Epithelial cell of esophagus (primary cell): ENCODE results near the gene FILIP1.

Source experiments
- DNase-seq: peaks from one replicate; pipeline ENCODE4 v3.0.0; 2010; ENCODE audit warnings: low read depth
- H3K4me3 ChIP-seq: 2 replicates; pipeline ENCODE4 v1.5.1; 2011; ENCODE audit warnings: mild to moderate bottlenecking, low read length, control low read depth
- TF ChIP-seq, protein P1 (sequence below): IDR thresholded peaks from 2 replicates; pipeline ENCODE4 v1.5.1; 2011; ENCODE audit warnings: low read depth, mild to moderate bottlenecking, low read length, control low read depth, inconsistent platforms; ENCODE audit not compliant: insufficient read depth; ENCODE audit errors: missing control alignments

FILIP1 gene

DNA sequence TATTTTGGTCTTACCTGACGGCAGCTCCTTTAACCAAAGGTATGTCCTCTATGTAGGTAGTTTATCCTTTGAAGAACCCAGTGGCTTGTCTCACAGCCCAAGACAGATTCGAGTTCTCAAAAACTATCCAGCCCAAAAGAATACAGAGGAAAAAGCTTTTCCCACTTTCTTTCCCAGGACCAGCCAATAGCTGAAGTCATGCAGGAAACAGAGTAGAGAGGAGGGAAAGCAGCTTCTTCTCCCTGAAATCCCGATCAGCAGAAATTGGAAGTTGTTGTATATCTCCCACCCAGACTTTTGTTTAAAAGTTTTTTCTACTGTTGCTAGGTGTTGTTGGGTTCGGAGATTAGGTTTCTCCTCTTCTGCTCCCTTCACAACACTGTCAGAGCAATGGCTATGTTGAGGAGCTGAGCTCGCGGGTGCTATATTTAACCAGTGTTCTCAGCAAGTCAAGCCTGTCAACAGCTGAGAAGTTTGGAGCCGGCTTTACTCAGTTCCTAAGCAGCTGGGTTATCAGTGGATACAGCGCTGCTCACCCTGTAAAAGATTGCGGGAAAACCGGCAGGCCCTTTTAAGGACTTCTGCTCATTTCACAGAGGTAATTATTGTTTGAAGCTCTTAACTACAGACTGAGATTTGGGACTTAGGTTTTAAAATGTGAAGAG, at the start of gene FILIP1:
Gene FILIP1 (minus strand): TSS at position 401 of the 665 bp plus-strand sequence. CDS start 78,828 bp downstream, outside the sequence.
- peak; percentile 12 for DNase-seq
- TF ChIP-seq, protein P1, sequence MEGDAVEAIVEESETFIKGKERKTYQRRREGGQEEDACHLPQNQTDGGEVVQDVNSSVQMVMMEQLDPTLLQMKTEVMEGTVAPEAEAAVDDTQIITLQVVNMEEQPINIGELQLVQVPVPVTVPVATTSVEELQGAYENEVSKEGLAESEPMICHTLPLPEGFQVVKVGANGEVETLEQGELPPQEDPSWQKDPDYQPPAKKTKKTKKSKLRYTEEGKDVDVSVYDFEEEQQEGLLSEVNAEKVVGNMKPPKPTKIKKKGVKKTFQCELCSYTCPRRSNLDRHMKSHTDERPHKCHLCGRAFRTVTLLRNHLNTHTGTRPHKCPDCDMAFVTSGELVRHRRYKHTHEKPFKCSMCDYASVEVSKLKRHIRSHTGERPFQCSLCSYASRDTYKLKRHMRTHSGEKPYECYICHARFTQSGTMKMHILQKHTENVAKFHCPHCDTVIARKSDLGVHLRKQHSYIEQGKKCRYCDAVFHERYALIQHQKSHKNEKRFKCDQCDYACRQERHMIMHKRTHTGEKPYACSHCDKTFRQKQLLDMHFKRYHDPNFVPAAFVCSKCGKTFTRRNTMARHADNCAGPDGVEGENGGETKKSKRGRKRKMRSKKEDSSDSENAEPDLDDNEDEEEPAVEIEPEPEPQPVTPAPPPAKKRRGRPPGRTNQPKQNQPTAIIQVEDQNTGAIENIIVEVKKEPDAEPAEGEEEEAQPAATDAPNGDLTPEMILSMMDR = no peak
- no peak within 1 kb of the TSS for H3K4me3 ChIP-seq

GRCh38 chr6:75543311-75543710, 49.7 kb upstream of the FILIP1 start:
- DNase-seq = no peak
- H3K4me3 ChIP-seq = no peak overlapping the region
- TF ChIP-seq, protein P1 = no peak

DNA sequence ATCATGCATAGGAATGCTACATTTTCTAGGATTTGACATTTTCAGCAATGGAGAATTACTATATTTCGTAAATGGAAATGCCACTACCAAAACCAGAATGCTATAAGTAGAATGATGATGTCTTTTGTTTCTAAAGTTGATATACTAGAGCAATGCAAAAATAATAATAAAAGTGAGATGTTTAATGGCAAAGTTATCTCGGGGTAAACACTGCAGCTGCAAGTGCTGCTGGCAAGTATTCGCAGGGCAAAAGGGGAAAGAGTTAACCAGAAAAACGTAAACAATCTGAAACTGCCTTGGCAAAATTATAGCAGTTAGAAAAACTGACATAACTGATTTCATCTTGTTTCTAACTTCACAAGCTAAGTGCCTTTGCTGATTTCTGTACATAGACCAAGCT, 45.5 kb upstream of the FILIP1 start:
- TF ChIP-seq, protein P1 = no peak
- H3K4me3 ChIP-seq = no peak overlapping the region
- DNase-seq = no peak

GRCh38 chr6:75532521-75532920, 38.9 kb upstream of the FILIP1 start:
- no peak overlapping the region for H3K4me3 ChIP-seq
- DNase-seq = peak; percentile 38
- TF ChIP-seq, protein P1 = no peak

- no peak for DNase-seq
- H3K4me3 ChIP-seq = no peak overlapping the region
- TF ChIP-seq, protein P1 = no peak
Observed at GRCh38 chr6:75531174-75531573, 37.6 kb upstream of the FILIP1 start.

GRCh38 chr6:75530696-75531095, 37.1 kb upstream of the FILIP1 start:
- TF ChIP-seq, protein P1 = no peak
- no peak overlapping the region for H3K4me3 ChIP-seq
- no peak for DNase-seq

GRCh38 chr6:75528423-75528822, 34.8 kb upstream of the FILIP1 start:
- H3K4me3 ChIP-seq = no peak overlapping the region
- peak; percentile 3 for DNase-seq
- TF ChIP-seq, protein P1 = no peak
